Neutrophil (primary cell): ENCODE measurements around the gene SLC66A1.

Experiments used
- H3K27ac ChIP-seq: fragments of 200-600 bp; sonication (generic); 2 replicates; pipeline ENCODE4 v1.5.1; 2016; ENCODE audit warnings: mild to moderate bottlenecking, moderate library complexity
- H3K27me3 ChIP-seq: fragments of 200-600 bp; sonication (generic); 2 replicates; pipeline ENCODE4 v1.6.0; 2016; ENCODE audit warnings: mild to moderate bottlenecking
- H3K36me3 ChIP-seq: fragments of 200-600 bp; sonication (generic); 2 replicates; pipeline ENCODE4 v1.5.1; 2017
- H3K4me1 ChIP-seq, 2 experiments: fragments of 200-600 bp in 1 of 2; sonication (generic) in 1 of 2; 1 replicate in 1 of 2; 2 replicates in 1 of 2; pipeline versions ENCODE4 v1.5.1 to v1.6.1; 2013 to 2016; ENCODE audit warnings: low read depth in 1 of 2, low read length in 1 of 2, mild to moderate bottlenecking in 1 of 2, moderate library complexity in 1 of 2; ENCODE audit not compliant: control insufficient read depth in 1 of 2, insufficient read depth in 1 of 2
- H3K4me3 ChIP-seq, 2 experiments: fragments of 200-600 bp in 1 of 2; sonication (generic) in 1 of 2; 1 replicate in 1 of 2; 2 replicates in 1 of 2; pipeline ENCODE4 v1.5.1; 2013 to 2016; ENCODE audit warnings: low read depth in 1 of 2, low read length in 1 of 2, mild to moderate bottlenecking in 1 of 2, moderate library complexity in 1 of 2
- H3K9me3 ChIP-seq: fragments of 200-600 bp; sonication (generic); 2 replicates; pipeline ENCODE4 v1.5.1; 2016
- CTCF ChIP-seq: fragments of 200-600 bp; sonication (generic); IDR thresholded peaks from 2 replicates; pipeline ENCODE4 v1.5.1; 2016; ENCODE audit warnings: antibody characterized with exemption

Gene SLC66A1

DNA sequence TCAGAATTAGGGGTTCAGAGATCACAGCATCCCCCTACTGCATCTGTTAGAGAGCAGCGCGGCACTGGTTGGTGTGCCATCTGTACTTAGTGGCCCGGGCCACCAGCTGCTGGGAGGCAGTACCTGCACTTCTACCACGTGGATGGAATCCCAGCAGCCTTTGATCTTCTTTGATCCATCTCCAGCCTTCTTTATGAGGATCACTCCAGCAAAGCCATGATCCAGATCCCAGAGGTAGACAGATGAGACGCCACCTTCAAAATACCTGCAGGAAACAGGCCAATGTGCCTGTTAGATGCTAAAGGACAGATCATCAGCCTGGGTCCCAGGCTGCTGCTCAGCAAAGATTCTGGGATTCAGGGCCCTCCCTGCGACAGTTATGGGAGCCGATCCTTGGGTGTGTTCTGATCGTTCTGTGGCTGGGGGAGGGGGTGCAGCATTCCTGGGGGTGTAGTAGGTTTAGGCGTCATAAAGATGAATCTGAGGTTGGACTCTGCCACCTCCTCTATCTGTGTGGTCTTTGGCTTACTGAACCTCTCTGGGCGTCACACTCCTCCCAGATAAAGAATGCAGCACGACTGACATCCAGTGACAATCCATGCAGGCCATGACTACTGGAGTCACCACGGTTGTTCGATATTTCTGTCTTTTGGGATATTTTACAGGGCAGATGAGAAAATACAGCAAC is 45.3 kb downstream of the SLC66A1 start:
- no peaks in the 10 kb centered on the region for H3K4me1 ChIP-seq
- H3K9me3 ChIP-seq: no peaks in the 10 kb centered on the region
- H3K27me3 ChIP-seq: no peaks in the 10 kb centered on the region
- no peak overlapping the region for H3K27ac ChIP-seq
- H3K36me3 ChIP-seq: peaks cover 66% of the 10 kb centered on the region
- no peak for TF ChIP-seq CTCF
- H3K4me3 ChIP-seq: no peak overlapping the region

- H3K4me1 ChIP-seq: no peaks in the 10 kb centered on the region
- no peaks in the 10 kb centered on the region for H3K9me3 ChIP-seq
- H3K27ac ChIP-seq: no peak overlapping the region
- no peak overlapping the region for H3K4me3 ChIP-seq
- H3K36me3 ChIP-seq: peaks cover 53% of the 10 kb centered on the region
- no peaks in the 10 kb centered on the region for H3K27me3 ChIP-seq
- no peak for TF ChIP-seq CTCF
These were observed 46.6 kb downstream of the SLC66A1 start for GRCh38 chr1:19358710-19359109.

DNA sequence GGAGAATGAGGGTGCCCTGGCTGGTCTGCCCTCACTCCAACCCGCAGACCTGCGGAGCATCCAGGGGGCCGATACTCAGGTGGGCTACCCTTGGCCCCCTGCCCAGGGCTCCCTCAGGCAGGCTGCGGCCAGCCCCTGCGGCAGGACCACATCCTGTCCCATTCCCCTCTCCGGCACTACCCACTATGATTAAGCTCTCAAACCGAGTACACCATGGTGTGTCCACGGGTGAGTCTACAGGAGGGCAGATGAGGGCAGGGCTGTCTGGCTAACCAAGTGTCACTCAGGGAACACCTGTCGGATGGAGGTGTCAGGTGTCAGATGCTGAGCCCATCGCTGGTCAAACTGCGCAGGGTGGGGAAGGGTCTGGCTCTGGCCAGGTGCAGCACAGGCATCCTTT is 47.2 kb downstream of the SLC66A1 start:
- Histone ChIP-seq H3K36me3 (peaks cover 52% of the 10 kb centered on the region), H3K27ac (no peak overlapping the region), H3K4me1 (no peaks in the 10 kb centered on the region), H3K9me3 (no peaks in the 10 kb centered on the region), H3K4me3 (no peak overlapping the region), H3K27me3 (no peaks in the 10 kb centered on the region)
- TF ChIP-seq CTCF: no peak

GRCh38 chr1:19360016-19360415 is 47.9 kb downstream of the SLC66A1 start:
- TF ChIP-seq CTCF: no peak
- Histone ChIP-seq H3K27me3 (no peaks in the 10 kb centered on the region), H3K27ac (no peak overlapping the region), H3K9me3 (no peaks in the 10 kb centered on the region), H3K4me1 (no peaks in the 10 kb centered on the region), H3K36me3 (peaks cover 51% of the 10 kb centered on the region), H3K4me3 (no peak overlapping the region)

DNA sequence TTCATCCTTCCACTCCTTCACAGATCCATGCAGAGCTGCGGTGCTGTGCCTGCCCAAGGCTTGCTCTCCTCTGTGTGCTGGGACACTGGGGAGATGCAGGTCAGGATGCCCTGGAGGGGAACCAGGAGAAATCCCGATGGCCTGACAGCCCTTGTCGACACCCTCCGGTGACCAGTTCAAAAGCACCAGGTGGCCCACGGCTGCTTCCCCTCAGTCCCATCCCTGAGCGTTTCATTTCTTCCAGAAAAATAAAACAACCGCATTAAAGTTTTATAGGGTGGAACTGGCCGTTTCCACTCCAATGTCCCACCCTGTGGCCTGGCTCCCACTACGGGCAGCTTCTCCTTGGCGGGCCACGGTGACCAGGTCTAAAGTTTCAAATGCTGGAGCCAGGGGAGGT is 48.3 kb downstream of the SLC66A1 start:
- Histone ChIP-seq H3K27ac (no peak overlapping the region), H3K4me1 (no peaks in the 10 kb centered on the region), H3K36me3 (peaks cover 51% of the 10 kb centered on the region), H3K9me3 (no peaks in the 10 kb centered on the region), H3K4me3 (no peak overlapping the region), H3K27me3 (no peaks in the 10 kb centered on the region)
- TF ChIP-seq CTCF: no peak
